Heart right ventricle (tissue), 16 donors: Measurements from ENCODE around the gene MCF2L2. TPM values are rescaled to one million over a fixed set of nuclear protein-coding genes. Genes with fewer than 3 reads are reported as not detected.

Experiments
- ATAC-seq, 8 donors: fragments of 200-7000 bp; cut with Tn5 transposase; one replicate each; pipeline ENCODE4 v1.9.1; 2020; ENCODE audit warnings: mild to moderate bottlenecking in 8 of 8, moderate library complexity in 8 of 8, moderate number of reproducible peaks in 1 of 8
- DNase-seq, 2 donors: peaks; one replicate each; pipeline ENCODE4 v3.0.0-alpha.2; 2020
- H3K27ac ChIP-seq, 10 donors: fragments of 200-600 bp; sonication (generic) in 2 of 10; one replicate each; pipeline versions ENCODE4 v1.5.0 to v1.8.0; 2020 to 2022; ENCODE audit warnings: mild to moderate bottlenecking in 3 of 10
- H3K27me3 ChIP-seq, 7 donors: fragments of 200-600 bp; one replicate each; pipeline ENCODE4 v1.8.0; 2021 to 2022; ENCODE audit warnings: mild to moderate bottlenecking in 2 of 7
- H3K36me3 ChIP-seq, 9 donors: fragments of 200-600 bp; sonication (generic) in 1 of 9; one replicate each; pipeline versions ENCODE4 v1.5.0 to v1.8.0; 2020 to 2022; ENCODE audit warnings: mild to moderate bottlenecking in 2 of 9
- H3K4me1 ChIP-seq, 9 donors: fragments of 200-600 bp; sonication (generic) in 1 of 9; one replicate each; pipeline versions ENCODE4 v1.5.0 to v1.8.0; 2020 to 2022; ENCODE audit warnings: mild to moderate bottlenecking in 4 of 9
- H3K4me3 ChIP-seq, 10 donors: fragments of 200-600 bp; sonication (generic) in 2 of 10; one replicate each; pipeline versions ENCODE4 v1.5.0 to v1.8.0; 2020 to 2022; ENCODE audit warnings: mild to moderate bottlenecking in 7 of 10, moderate library complexity in 2 of 10
- H3K9me3 ChIP-seq, 11 donors: fragments of 200-600 bp in 10 of 11; sonication (generic) in 2 of 11; one replicate each; pipeline versions ENCODE4 v1.5.0 to v1.8.0; 2013 to 2022; ENCODE audit warnings: mild to moderate bottlenecking in 2 of 11, control low read depth in 1 of 11, moderate library complexity in 1 of 11
- whole genome bisulfite sequencing, 2 donors: extraction: QIAGEN DNeasy Blood & Tissue Kit; methylation state at CpG; one replicate each; pipeline ENCODE4 v1.1.7; 2013; ENCODE audit warnings: inconsistent platforms in 1 of 2; 5-methylcytosine and 5-hydroxymethylcytosine counted together
- intact Hi-C, 10 donors: fragments of 100-400 bp; cut with DNase I; formaldehyde crosslinking; loops; one replicate each; pipeline versions ENCODE4 v1.11.1 to v1.14.2; 2022
- polyA plus RNA-seq, 2 donors: library from polyadenylated mRNA; stranded (reverse); fragments of 200-250 nt; gene quantifications; one replicate each; pipeline ENCODE4 v1.2.3, GENCODE V29; 2013
- total RNA-seq, 10 donors: library from RNA; stranded (reverse); fragmentation: NEBNext Ultra II Directional in 3 of 10; extraction: Animal tissue kit (Norgen Biotek cat#: 25700) in 3 of 10; gene quantifications; one replicate each; pipeline versions ENCODE4 v1.2.1 to v1.2.4, GENCODE V29; 2021 to 2023
- TF ChIP-seq, protein P1 (sequence below), 9 donors: fragments of 200-600 bp; sonication (generic) in 2 of 9; IDR thresholded peaks; one replicate each; pipeline versions ENCODE4 v1.5.0 to v1.8.0; 2021 to 2022; ENCODE audit warnings: antibody characterized with exemption in 9 of 9, mild to moderate bottlenecking in 5 of 9, moderate library complexity in 1 of 9
- donor health status: Arrhythmogenic right ventricular cardiomyopathy.
- donor health status: ischemic (EF 13 %, LVEDD 7.1; RV severe dilation, severe dysfunction).
- donor health status: healthy with polysubstance abuse.
- donor health status: DM: no; HTN: yes; CAD: no.
- donor health status: DM: no; HTN: no; CAD: no.
- donor health status: ischemic (EF 25% LVEDD 6.9; RV normal size, moderate dysfunction).
- donor health status: ischemic (EF 25% LVEDD 5.7; RV mildly dilated, moderate dysfunction).
- donor health status: healthy.
- donor health status: DM: yes; HTN: yes; CAD: no.
- donor health status: Ischemic cardiomyopathy.
- donor health status: ischemic (EF 35%, LVEDD 5.7; RV mildly dilated, moderate dysfunction).
- donor health status: nonischemic (EF 11% LVEDD 7.7; RV severe dilation, severe dysfunction).
- donor health status: DM: yes; HTN: yes; CAD: no.
- donor health status: PGD.
- donor health status: ischemic (EF 29% LVEDD 5.4; RV normal size, mild dysfunction).
- donor health status: nonischemic (EF 23%, LVEDD 6.1; RV moderate dilation, normal function).

Gene MCF2L2
- total and polyA plus RNA-seq, 12 donors = 0.09 to 1.5 (median 0.40) TPM; not detected in 1

DNA sequence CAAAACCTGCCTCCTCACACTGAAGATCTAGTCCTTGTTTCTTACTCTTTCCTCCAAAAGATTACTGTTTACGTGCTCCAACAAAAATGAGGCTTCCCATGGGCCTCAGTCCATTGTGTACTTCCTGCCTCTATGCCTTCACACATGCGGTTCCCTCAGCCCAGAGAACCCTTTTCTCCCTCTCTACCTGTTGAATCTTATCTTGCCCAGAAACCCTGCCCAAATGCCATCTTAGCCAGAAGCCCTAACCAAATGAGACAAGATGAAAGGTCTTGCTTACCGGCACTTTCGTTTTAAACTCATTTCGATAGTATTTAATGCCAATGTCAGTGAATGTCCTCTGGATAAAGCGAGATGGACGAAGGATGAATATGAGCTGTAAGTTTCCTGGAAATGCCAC lies 89.9 kb downstream of the MCF2L2 start:
- intact Hi-C loops = no loop called here
- Histone ChIP-seq H3K36me3 (no peaks in the 10 kb centered on the region), H3K4me3 (no peak overlapping the region), H3K9me3 (no peaks in the 10 kb centered on the region), H3K4me1 (no peaks in the 10 kb centered on the region), H3K27me3 (no peaks in the 10 kb centered on the region), H3K27ac (no peak overlapping the region)
- TF ChIP-seq, protein P1, sequence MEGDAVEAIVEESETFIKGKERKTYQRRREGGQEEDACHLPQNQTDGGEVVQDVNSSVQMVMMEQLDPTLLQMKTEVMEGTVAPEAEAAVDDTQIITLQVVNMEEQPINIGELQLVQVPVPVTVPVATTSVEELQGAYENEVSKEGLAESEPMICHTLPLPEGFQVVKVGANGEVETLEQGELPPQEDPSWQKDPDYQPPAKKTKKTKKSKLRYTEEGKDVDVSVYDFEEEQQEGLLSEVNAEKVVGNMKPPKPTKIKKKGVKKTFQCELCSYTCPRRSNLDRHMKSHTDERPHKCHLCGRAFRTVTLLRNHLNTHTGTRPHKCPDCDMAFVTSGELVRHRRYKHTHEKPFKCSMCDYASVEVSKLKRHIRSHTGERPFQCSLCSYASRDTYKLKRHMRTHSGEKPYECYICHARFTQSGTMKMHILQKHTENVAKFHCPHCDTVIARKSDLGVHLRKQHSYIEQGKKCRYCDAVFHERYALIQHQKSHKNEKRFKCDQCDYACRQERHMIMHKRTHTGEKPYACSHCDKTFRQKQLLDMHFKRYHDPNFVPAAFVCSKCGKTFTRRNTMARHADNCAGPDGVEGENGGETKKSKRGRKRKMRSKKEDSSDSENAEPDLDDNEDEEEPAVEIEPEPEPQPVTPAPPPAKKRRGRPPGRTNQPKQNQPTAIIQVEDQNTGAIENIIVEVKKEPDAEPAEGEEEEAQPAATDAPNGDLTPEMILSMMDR (IDR thresholded peaks at IDR 0.05) = no peak
- no peak for ATAC-seq
- DNase-seq = no peak
- 92 to 93% methylated on average over 7 of the region's 7 CpGs for WGBS, 2 donors

DNA sequence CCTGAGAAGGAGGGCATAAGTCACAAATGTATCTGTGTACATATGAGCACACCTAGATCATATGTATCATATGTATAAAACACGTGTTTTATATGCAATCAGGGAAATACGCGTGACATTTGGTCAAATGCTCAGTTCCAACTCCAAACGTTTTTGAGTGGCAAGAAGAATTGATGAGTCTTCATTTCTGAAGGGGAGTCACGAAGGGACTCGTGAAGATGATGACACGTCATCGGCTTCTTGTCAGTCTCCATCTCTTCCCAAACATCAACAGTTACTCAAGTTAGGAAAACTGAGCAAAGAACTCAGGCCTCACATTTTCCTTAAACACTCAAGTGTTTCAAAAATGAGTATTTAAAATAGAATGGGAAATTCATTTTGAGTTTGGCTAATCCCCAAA lies 95.9 kb downstream of the MCF2L2 start:
- Histone ChIP-seq H3K27me3 (no peaks in the 10 kb centered on the region), H3K4me1 (peaks cover 0 to 3% (median 0%) of the 10 kb centered on the region in 9 donors), H3K36me3 (no peaks in the 10 kb centered on the region), H3K4me3 (no peak overlapping the region), H3K9me3 (no peaks in the 10 kb centered on the region), H3K27ac (no peak overlapping the region)
- ATAC-seq (no peak), DNase-seq (no peak)
- intact Hi-C loops = no loop called here
- TF ChIP-seq, protein P1 (IDR thresholded peaks at IDR 0.05) = no peak
- WGBS, 2 donors = 80 to 90% methylated on average over 8 of the region's 8 CpGs

DNA sequence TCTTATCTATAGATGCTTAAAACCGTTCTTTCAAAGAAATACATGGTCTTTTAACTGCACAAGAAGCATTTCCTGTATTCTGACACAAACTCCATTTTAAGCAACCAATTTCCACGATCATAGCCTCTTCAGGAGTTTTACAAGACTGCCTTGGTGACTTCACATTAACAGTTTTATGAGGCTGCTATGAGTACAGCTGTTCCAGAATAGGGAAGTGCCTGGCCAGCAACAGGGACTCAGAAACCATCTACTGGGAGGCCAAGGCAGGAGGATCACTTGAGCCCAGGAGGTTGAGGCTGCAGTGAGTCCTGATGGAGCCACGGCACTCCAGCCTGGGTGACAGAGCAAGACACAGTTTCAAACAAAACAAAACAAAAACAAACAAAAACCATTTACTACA lies 96.9 kb downstream of the MCF2L2 start:
- ATAC-seq = no peak
- Histone ChIP-seq H3K4me1 (peaks cover 0 to 3% (median 0%) of the 10 kb centered on the region in 9 donors), H3K27ac (no peak overlapping the region), H3K27me3 (no peaks in the 10 kb centered on the region), H3K4me3 (no peak overlapping the region), H3K36me3 (no peaks in the 10 kb centered on the region), H3K9me3 (no peaks in the 10 kb centered on the region)
- WGBS, 2 donors = 76 to 78% methylated on average over 3 of the region's 3 CpGs
- TF ChIP-seq, protein P1 (IDR thresholded peaks at IDR 0.05) = no peak
- DNase-seq = no peak
- intact Hi-C loops = no loop called here

DNA sequence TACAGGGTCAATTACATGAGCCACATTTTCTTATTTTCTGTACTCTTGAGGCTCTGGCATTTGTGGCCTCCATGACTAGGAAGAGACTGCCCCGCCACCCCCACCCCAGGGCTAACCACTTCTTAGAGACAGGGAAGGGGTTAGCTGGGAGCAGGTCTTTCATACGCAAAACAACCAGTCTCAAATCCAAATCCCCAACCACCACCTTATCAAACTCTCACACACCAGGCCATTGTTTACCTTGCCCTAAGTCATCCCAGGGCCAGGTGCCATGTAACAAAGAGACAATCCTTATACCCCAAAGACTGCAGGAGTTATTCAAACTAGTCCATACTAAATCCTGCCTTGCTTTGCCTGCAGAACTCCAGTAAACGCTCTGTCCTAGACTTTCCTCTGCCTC lies 97.5 kb downstream of the MCF2L2 start:
- no peaks in the 10 kb centered on the region for H3K36me3 ChIP-seq
- WGBS, 2 donors = 89% methylated on average over 3 of the region's 3 CpGs
- intact Hi-C loops = no loop called here

More for the DNA sequence above, 97.5 kb downstream of the MCF2L2 start:
- H3K9me3 ChIP-seq = no peaks in the 10 kb centered on the region
- H3K27ac ChIP-seq = no peak overlapping the region
- TF ChIP-seq, protein P1 (IDR thresholded peaks at IDR 0.05) = no peak
- peaks cover 0 to 3% (median 0%) of the 10 kb centered on the region in 9 donors for H3K4me1 ChIP-seq
- DNase-seq (no peak), ATAC-seq (no peak)
- H3K4me3 ChIP-seq = no peak overlapping the region
- no peaks in the 10 kb centered on the region for H3K27me3 ChIP-seq
